GM04504 (cell line): ENCODE data around the gene YPEL3.

Experiments
- DNase-seq: peaks from one replicate; pipeline ENCODE4 v3.0.0-alpha.2; 2012; ENCODE audit warnings: low read depth

Gene YPEL3

DNA sequence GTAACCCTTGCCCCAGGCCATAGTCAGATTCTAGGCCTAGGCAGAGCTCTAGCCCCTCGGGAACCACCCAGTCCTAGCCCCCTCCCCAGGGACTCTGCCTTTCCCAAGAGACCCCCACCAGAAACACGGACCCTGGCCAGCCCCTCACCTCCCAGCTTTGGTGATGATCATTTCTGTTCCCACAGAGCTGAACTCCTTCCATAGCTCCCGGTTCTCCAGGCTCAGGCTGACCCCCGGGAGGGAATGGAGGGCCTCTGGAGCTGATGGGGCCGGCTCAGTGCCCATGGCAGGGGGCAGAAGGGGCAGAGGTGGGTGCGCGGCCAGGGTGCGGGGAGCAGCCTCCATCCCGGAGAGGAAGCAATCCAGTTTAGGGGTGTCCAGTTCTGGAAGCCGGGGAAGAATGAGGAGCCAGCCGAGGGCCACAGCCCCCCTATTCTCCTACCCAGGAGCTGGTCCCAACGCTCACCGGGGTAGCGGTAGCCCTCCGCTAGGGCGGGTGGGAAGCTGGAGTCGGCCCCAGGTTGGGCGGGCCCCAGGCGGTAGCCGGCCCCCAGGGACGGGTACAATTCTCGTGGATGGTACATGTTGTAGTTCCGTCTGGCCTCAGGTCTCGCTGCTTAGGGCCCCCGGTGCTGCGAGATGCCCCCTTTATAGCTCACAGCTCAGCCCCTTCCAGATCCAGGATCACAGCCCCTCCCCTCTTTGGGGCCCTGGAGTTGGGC lies 5.2 kb downstream of the YPEL3 start:
- DNase-seq: no peak

DNA sequence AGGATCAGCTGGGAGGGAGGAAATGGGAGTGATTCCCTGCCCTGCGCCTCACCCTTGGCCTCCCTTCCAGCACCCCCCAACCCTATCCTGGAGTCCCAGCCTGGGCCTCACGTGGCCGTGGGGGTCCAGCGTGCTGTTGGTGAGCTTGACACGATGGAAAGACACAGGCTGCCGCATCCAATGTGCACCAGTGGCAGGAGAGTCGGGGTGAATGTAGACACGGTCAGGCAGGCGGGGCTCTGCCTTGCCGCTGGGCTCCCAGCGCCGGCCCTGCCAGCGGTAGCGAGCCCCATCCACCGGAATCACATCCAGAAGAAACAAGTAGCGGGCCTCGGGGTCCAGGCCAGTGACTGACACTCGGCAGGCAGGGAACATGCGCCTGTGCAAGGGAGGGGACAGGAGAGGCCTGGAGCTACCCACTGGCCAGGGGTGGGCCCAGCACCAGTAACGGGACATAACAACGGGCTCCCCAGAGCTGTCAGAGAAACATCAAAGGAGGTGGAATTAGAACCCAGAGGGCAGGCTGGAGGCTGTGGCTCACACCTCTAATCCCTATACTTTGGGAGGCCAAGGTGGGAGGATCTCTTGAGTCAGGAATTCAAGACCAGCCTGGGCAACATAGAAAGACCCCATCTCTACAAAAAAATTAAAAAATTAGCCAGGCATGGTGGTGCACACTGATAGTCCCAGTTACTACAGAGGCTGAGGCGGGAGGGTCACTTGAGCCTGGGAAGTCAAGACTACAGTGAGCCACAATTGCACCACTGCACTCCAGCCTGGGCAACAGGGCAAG lies 7.0 kb downstream of the YPEL3 start:
- DNase-seq: no peak

GRCh38 chr16:30088237-30088831 lies 7.7 kb downstream of the YPEL3 start:
- no peak for DNase-seq

GRCh38 chr16:30087181-30087898 lies 8.7 kb downstream of the YPEL3 start:
- no peak for DNase-seq

GRCh38 chr16:30086291-30087140 lies 9.5 kb downstream of the YPEL3 start:
- DNase-seq: no peak

DNA sequence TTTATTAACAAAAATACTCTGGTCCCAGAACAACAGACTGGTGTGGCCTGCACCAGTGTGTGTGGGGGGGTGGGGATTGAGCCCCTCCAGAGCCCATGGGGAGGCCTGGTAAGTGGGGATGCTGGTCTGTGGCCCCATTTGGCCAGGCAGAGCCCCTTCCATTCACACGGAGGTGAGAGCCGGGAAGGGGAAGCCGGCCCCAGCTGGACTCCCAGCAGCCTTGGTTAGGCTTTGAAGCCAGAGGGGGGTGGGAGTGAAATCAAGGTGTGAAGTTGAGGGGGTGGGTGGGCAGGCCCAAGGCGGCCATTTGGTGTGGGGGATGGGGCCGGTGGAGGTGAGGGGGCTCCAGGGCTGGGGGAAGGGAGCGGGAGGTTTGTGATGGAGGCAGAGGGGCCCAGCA lies 10.2 kb downstream of the YPEL3 start:
- no peak for DNase-seq

DNA sequence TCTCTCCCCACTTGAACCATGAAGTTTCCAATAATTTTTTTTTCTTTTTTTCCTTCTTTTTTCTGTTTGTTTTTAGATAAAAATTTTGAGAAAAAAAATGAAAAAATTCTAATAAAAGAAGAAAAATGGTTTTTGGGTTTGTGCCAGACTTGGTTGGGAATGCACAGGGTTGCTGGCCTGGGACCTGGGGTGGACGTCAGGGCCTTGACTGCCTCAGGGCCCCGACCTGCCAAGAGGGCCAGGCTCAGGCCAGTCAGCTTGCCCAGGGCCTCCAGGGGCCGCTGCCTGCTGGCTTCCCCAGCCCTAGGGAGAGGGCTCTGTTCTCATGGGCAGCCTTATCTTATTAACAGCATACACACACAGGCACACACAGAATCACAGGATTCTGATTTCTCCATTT lies 10.8 kb downstream of the YPEL3 start:
- no peak for DNase-seq

DNA sequence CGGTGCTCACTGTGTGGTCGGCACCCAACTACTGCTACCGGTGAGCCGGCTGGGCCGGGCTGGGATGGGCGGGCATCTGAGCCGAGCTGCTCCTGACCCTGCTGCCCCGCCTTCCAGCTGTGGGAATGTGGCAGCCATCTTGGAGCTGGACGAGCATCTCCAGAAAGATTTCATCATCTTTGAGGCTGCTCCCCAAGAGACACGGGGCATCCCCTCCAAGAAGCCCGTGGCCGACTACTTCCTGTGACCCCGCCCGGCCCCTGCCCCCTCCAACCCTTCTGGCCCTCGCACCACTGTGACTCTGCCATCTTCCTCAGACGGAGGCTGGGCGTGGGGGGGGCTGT lies 11.2 kb downstream of the YPEL3 start:
- no peak for DNase-seq

DNA sequence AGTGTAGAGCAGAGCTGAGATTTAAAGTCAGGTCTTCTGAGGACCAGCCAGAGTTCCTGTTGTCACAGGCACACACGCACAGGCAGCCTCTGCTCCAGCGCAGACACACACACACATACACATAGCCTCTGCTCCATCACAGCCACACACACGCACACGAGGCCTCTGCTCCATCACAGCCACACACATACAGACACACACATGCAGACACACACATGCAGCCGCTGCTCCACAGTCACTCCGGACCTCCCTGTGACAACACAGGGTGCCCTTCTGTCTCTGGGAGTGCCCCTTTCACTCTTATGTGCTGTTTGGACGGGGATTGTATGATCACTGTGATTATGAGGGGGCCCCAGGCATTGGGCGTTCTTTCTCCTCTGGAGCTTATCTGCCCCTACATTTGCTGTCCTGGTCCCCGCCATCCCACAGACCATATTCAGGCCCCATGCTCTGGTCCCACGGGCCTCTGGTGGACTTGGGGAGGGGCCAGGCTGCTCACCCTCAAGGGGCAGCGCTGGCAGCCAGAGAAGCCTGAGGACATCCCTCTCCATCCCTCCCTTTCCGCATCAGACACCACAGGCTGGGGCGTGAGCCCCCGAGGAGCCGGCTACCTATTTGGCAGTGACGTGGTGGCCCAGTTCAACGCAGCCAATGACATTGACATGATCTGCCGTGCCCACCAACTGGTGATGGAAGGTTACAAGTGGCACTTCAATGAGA lies 11.8 kb downstream of the YPEL3 start:
- no peak for DNase-seq

DNA sequence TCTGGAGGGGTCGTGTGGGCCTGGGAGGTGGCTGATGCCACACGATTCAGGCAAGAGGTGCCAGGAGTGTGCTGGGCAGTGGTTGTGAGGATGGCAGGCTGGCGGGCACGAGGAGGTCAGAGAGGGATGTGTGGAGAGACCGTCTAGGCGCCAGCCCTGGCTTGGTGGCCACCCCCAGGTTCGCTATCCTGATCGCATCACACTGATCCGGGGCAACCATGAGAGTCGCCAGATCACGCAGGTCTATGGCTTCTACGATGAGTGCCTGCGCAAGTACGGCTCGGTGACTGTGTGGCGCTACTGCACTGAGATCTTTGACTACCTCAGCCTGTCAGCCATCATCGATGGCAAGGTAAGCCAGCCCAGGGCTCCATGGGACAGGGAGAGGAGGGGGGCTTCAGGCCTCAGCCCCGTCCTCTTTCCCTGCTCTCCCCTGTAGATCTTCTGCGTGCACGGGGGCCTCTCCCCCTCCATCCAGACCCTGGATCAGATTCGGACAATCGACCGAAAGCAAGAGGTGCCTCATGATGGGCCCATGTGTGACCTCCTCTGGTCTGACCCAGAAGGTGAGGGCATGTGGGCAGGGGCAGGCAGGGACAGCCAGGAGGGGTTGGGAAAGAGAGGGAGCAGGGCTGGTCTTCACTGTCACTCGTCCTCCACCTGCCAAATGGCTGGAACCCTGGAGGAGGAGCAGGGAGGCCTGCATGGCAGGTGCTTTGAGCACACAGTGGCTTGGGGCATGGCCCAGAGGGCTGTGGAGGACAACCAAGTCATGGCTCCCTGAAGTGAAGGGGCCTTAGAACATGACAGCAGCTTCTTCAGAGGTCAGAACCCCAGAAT lies 12.6 kb downstream of the YPEL3 start:
- no peak for DNase-seq

GRCh38 chr16:30082545-30083090 lies 13.4 kb downstream of the YPEL3 start:
- no peak for DNase-seq

GRCh38 chr16:30079480-30079879 lies 16.5 kb downstream of the YPEL3 start:
- DNase-seq: no peak

GRCh38 chr16:30078744-30079143 lies 17.3 kb downstream of the YPEL3 start:
- no peak for DNase-seq

GRCh38 chr16:30077656-30078055 lies 18.4 kb downstream of the YPEL3 start:
- DNase-seq: no peak

- DNase-seq: no peak
These were observed 19.7 kb downstream of the YPEL3 start for GRCh38 chr16:30076276-30076791.

DNA sequence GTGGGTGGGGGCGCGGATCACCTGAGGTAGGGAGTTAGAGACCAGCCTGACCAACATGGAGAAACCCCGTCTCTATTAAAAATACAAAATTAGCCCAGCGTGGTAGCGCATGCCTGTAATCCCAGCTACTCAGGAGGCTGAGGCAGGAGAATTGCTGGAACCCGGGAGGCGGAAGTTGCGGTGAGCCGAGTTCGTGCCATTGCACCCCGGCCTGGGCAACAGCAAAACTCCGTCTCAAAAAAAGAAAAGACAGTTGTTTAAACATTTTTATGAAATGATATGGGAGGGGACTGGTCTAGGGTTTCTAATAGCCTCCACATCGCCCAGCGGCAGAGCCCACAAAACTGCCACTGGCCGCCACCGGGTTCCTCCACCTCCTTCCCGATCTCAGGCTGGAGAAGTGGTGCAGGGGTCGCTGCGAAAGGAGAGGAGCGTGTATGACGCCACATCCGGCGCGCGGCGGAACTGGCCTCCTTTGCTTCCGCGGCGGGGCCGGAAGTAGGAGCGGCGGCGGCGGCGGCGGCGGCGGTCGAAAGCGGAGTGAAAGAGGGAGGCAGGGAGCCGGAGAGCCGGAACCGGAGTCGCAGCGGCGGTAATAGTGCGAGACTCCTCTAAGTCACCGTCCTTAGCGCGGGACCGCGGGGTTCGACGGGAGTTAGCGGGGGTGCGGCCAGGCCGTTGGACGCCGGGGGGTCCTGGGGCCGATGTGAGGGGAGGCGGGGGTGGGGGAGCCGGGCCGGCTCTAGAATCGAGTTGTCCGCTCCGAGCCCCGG lies 20.3 kb downstream of the YPEL3 start, which contains the start of gene PPP4C:
Gene PPP4C (plus strand): TSS at position 492 of the 773 bp plus-strand sequence. CDS start 384 bp downstream, outside the sequence.
- peak; percentile 73 for DNase-seq

DNA sequence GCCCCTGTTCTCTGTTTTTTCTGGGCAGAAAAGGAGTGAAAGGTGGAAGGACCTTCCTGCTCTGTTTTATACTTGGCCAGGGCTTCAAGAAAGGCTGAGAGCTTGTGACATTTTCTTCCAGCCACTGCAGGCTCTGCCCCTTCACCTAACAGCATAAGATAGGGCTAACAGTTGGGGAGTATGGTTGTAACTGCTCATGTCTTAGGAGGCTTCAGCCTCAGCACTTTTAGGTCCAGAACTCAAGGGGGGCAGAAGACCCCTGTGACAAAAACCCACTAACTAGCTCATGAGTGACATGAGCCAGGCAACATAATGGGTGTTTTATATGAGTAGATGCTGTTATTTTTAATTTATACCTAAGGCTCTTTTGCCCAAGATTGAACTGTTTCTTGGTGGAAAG lies 25.5 kb downstream of the YPEL3 start:
- no peak for DNase-seq

DNA sequence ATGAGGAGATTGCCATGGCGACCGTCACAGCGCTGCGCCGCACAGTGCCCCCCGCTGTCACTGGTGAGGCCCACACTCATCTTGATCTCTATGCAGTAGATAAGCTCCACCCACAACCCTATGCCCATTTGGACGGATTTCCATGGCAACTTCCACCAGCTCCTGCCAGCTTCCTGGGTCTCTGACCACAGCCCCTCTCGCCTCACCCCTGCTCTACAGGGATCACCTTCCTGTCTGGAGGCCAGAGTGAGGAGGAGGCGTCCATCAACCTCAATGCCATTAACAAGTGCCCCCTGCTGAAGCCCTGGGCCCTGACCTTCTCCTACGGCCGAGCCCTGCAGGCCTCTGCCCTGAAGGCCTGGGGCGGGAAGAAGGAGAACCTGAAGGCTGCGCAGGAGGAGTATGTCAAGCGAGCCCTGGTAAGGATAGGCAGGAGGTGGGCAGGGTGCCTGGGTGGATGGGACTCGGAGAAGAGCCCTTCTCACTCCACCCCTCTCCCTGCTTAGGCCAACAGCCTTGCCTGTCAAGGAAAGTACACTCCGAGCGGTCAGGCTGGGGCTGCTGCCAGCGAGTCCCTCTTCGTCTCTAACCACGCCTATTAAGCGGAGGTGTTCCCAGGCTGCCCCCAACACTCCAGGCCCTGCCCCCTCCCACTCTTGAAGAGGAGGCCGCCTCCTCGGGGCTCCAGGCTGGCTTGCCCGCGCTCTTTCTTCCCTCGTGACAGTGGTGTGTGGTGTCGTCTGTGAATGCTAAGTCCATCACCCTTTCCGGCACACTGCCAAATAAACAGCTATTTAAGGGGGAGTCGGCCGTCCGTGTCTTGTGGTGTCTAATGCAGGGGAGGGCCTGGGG lies 26.2 kb downstream of the YPEL3 start:
- DNase-seq: no peak
